ENCODE data around the gene CEP350.
"Not testable (repeated sequence)": the region's sequence is repeated elsewhere in the genome, so short reads cannot be mapped to it uniquely, and the experiment has no call there.

CEP350 gene

DNA sequence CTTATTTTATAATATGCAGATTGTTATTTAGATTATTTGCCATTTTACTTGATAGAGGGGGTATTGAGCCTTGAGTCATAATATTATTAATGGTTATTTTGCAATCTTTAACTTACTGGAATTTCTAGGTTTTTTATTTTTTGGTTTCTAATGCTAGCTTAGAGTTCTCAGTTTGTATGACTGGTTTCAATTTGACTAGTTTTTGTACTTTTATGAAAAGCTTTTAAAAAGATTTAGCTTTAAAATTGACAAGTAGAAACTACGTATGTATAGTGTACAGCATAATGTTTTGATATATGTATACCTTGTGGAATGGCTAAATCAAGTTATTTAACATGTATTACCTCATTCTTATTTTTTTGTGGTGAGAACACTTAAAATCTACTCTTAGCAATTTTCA lies 41.5 kb downstream of the CEP350 start:
- DNase-seq, result no peak

DNA sequence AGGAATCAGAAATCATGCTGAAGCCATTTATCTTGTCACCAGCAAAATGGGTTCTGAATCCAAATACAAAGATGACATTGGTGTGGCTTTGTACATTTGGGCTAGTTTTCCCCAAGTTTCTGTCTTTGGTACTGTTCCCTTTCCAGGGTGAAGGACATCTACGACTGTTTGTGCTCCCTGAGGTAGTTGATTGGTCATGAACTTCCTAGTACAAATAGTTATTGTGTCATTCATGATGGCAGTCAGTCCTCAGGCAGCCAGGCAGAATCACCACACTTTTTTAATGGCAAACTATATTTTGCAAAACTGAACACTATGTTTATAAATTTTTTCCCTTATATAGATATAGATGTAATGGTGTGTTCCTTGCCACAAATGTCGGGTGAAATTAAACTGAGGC lies 46.0 kb downstream of the CEP350 start:
- DNase-seq, result no peak

DNA sequence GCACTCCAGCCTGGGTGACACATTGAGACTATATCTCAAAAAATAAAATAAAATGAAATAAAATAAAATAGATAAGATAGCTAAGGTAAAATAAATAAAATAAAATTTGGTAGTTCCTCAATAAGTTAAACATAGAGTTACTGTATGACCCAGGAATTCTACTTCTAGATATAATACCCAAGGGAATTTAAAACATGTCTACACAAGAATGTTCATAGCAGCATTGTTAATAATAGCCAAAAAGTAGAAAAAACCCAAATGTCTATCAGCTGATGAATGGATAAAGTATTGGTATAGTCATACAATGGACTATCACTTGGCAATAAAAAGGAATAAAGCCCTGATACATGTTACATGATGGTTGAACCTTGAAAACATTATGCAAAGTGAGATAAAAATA lies 47.8 kb downstream of the CEP350 start:
- no peak for DNase-seq

DNA sequence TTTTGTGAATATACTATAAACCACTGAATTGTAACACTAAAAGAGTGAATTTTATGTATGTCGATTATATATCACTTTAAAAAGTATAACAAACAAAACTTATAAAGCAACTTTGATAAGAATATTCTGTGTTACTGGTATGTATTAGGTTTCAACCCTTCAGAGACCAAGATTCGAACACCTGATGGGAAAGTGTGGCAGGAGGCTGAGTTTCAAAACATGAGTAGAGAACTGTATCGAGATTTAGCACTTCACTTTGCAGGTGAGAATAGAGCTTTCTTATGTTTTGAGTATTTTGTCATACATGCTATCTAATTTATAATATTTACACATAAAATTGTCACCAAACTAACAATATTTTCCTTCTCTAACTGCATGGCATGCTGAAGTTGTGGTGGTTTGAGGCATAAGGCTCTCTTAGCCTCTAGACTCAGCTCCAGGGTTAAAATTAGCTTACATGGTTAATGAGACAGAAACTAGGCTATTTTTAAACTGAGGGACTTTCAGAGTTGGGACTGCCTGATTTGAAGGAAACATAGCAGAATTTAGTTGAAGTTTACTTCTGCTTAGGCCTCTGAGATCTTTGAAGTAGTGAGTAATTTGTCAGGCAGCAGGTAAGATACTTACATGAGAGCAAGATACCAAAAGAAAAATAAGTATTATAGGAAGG lies 48.6 kb downstream of the CEP350 start:
- no peak for DNase-seq

DNA sequence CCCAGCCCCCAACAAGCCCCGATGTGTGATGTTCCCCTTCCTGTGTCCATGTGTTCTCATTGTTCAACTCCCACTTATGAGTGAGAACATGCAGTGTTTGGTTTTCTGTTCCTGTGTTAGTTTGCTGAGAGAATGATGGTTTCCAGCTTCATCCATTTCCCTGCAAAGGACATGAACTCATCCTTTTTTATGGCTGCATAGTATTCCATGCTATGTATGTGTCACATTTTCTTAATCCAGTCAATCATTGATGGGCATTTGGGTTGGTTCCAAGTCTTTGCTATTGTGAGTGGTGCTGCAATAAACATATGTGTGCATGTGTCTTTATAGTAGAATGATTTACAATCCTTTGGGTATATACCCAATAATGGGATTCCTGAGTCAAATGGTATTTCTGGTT lies 52.2 kb downstream of the CEP350 start:
- not testable (repeated sequence) for DNase-seq

DNA sequence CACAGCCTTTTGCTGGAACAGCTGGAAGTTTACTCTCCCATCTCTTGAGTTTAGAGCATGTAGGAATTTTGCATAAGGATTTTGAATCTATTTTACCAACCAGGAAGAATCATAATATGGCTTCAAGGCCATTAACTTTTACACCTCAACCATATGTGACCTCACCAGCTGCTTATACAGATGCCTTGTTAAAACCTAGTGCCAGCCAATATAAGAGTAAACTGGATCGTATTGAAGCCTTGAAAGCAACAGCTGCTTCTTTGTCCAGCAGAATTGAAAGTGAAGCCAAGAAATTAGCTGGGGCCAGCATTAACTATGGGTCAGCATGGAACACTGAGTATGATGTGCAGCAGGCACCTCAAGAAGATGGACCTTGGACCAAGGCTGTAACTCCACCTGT lies 65.4 kb downstream of the CEP350 start:
- DNase-seq, result no peak

DNA sequence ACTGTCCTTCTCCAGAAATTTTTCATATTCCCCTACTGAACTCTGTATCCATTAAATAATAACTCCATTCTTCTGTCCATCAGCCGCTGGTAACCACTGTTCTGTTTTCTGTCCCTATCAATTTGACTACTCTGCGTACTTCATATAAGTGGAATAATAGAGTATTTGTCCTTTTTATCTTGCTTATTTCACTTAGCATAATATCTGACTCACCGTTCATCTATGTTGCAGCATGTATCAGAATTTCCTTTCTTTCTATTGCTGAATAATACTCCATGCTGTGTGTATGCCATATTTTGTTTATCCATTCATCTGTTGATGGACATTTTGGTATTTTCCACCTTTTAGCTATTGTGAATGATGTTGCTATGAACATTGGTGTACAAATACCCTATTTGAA lies 71.9 kb downstream of the CEP350 start:
- no peak for DNase-seq

DNA sequence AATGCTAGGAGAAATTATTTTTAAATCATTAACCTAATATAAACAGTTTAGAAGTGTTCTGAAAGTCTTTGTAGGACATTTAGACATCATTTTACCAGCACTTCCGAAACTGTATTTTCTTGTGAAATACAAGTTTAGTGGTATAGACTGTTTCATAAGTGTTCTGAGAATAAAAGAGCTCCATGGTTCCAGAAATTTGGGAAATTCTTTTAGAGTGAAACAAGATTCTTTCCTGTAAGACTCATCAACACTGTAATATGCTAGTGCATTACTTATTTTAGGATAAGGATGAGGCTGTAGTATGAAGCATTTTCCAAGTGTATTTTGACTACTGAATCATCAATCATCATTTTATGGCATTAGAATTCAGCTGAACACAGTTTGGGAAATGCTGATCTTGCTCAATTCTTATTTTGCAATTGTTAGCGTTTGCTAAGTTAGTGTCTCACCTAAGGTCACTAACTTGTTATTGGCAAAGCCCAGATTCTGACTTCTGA lies 73.4 kb downstream of the CEP350 start:
- no peak for DNase-seq

DNA sequence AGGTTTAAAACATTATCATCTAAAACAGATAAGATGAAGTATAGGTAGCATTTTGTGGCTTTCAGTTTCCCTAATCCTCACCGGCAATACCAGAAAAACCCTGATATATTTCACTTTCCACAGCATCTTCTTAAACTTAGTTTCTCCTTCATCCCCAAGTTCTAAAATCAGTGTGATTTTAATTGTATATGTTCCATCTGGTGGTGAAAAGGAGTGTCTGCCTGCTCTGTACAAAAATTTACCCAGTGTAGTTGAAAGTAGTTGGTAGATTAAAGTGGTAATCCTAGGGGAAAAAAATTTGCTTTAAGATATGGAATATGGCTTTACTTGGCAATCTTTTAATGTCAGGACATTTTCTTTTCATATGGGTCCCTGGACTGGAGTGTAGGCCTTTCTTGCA lies 74.3 kb downstream of the CEP350 start:
- no peak for DNase-seq

DNA sequence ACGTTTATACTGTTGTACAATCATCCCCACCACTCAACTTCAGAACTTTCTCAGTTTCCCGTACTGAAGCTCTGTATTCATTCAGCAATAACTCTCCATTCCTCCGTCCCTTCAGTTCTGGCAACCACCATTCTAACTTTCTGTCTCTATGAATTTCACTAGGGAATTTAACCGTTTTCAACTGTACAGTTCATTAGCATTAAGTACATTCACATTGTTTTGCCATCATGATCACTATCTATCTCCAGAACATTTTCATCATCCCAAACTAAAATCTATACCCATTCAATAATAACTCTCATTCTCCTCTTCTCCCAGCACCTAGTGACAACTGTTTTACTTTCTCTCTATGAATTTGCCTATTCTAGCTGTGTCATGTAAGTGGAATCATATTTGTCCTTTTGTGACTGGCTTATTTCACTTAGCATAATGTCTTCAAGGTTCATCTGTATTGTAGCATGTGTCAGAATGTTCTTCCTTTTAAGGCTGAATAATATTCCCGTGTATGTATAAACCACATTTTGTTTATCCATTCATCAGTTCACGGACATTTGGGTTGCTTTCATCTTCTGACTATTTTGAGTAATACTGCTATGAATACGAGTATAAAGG lies 75.0 kb downstream of the CEP350 start:
- DNase-seq, result peak; percentile 7

DNA sequence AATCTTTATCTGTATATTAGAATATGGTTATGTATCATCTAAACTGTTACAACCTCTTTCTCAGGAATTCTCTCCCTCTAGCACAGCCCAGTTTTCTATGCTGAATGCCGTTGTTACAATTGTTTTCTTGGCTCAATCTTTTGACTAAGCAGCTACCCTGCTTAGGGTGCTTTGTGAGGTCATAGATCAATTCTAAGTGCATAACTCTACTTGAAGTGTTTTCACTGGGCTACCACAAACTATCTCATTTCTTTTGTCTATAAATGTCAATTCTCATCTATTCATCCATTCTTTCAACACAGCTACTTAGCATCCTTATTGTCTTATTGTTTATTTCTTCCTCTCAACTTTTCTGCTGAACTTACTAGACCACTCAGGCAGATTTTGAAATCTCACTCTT lies 77.1 kb downstream of the CEP350 start:
- DNase-seq, result no peak

DNA sequence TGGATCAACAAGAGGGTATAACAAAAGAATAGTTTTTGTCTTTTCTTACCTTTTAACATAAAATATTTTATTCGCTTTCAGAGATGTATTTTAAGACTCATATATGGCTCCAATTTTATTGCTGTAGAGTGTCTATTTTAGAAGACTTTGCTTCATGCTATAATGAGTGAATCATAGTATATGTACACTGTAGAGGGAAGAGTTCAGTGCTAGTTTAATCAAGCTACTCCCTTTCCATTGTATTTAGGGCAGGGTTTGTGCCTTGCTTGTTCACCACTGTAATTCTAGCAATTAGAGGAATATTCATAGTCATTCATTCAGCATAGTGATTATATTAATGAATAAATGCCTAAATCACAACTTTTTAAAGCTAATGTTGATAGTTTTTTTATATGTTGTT lies 78.8 kb downstream of the CEP350 start:
- DNase-seq, result no peak

DNA sequence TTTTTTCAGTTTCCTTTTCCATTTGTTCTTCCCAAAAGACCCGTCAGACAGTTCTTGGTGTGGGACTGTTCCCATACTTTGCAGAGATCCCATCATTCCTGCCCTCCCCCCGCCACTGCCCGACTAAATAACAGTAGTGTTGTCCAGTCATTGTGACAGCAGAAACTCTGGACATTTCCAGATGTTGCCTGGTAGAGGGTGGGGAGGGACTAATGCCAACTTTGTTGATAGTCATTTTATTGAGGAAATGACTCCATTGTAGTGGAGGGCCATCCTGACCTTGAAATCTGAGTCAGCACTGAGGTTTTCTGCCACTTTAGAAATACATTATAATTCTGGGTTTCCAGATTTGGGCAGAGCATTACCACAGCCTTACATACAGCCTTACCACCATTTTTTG lies 85.4 kb downstream of the CEP350 start:
- no peak for DNase-seq

DNA sequence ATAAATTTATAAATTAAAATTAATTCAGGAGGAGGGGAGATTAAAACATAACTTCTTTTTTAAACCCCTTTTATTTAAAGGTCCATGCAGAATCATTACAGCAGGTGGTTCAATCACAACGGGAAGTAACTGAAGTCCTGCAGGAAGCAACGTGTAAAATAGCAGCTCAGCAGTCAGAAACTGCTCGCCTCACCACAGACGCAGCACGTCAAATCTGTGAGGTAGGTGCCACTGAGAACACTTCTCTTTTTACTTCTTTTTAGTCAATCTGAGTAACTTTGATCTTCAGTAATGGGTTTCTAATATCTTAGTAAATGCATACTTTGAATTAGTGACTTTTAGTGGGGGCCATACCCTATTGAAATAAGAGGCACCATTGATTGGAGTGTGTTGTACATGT lies 87.0 kb downstream of the CEP350 start:
- no peak for DNase-seq

DNA sequence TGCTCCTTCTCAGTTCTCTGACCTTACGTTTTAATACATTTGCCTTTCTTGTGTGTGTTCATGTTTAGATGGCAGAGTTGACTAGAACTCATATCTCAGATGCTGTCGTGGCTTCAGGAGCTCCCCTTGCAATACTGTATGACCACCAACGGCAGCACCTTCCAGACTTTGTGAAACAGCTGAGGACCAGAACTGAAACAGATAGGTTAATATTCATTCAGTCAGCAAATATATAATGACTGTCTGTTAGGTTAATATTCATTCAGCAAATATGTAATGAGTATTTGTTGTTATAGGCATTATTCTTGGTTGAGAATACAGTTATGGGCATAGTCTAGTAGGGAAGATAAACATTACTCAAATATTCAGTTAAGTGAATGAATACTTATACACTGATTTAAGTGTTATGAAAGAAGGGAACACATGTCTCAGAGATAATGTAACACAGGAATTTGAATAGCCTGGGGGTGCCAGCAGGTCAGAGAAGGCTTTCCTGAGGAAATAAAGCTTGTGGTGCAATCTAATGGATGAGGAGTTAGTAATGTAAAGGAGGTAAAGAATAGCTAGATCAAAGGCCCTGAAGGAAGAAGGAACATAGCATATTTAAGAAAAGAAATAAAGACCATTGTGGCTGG lies 88.5 kb downstream of the CEP350 start:
- no peak for DNase-seq

DNA sequence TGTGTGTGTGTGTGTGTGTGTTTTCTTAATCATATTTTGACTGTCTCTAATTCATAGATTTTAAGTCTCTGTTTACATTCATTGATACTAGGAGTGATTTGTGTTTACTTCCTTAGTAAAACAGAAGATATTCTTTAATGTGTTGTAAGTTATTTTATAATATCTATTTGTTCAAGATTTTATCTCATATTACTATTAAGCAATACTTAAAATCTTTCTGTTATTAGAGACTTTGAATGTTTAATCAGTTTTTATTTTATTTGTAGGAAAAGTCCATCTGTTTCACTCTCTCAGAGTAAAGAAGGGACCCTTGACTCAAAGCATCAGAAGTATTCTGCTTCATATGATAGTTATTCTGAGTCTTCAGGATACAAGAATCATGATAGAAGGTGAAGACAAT lies 89.2 kb downstream of the CEP350 start:
- no peak for DNase-seq

DNA sequence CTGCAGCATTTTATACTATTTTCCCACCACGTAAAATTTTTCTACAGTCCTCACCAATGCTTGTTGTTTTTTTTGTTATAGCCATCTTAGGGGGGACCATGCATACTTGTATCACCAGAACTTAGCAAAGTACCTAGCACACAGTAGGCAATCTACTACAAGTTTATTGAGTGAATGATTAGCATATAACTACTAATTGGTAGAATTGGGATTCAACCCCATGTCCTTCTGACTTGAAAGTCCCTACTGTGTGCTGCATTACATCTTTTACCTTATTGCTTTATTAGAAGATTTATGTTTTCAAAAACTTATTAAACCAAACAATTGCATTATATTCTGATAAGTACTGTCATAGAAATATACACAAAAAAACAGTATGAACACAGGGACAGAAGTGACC lies 92.1 kb downstream of the CEP350 start:
- DNase-seq, result no peak

DNA sequence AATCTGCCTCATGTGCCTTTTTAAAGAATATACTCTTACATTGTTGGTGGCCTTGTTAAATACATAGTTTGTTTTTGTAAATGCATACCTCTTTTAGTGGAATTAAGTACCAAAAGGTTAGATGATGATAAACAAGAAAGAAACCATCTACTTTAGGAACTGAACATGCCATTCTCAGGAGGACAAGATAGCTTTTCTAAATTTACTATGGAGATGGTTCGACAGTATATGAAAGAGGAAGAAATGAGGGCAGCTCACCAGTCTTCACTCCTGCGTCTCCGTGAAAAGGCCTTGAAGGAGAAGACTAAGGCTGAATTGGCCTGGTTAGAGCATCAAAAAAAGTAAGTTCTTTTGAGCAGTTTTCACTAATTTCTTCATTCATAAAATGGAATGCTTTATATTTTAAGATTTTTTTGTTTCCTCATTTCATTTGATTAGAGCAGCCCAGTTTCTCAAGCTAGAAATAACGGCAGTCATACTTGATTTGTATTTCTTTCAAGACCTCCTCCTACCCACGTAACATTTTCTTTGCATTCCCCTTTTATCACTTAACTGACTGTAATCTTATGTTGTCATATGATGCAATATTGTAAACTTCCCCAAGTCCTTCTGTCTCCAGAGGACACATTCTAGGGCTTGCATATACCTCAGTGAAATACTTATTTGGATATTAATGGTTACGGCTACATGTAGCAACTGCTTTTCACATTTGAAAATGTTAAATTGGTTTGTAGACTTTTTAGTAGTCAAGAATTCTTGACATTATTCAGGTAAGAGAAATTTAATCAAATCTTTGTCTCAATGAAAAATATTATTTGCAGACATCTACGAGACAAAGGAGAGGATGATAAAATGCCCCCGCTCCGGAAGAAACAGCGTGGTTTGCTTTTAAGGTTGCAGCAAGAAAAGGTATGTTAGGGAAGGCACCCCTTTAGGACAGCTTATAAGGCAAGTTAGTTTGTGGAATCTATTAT lies 99.3 kb downstream of the CEP350 start:
- DNase-seq, result no peak

DNA sequence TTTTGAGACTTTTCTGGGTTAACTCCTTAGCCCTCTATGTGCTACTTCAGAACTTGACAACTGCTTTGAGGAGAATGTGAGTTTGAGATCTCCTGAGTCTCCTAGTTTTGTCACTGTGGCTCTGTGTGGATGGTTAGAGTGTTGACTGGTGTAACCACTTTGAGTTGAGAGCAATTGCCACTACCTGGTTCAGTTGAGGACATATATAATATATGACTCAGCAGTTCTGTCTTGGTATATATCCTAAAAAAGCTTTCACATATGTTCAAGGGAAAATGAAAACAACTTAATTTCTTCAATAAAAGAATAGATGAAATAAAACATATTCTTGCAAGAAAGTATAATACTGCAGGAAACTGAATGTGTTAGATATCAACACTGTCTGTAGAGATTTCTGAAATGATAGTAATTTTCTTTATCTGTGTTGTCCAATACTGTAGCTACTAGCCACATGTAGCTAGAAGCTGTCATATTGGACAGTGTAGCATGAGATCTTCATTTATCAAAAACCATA lies 103.3 kb downstream of the CEP350 start:
- peak; percentile 8 for DNase-seq

DNA sequence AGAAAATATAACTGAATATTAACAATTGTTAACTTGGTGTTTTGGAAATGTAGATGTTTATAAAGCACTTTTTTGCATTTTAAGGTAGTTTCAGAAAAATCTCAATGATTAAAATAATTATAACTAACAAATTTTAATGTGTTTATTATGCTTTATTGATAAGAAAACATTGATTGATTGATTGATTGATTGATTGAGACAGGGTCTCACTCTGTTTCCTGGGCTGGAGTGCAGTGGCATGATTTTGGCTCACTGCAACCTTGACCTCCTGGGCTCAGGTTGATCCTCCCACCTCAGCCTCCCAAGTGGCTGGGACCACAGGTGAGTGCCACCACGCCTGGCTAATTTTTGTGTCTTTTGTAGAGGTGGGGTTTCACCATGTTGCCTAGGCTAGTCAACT lies 106.4 kb downstream of the CEP350 start:
- no peak for DNase-seq

DNA sequence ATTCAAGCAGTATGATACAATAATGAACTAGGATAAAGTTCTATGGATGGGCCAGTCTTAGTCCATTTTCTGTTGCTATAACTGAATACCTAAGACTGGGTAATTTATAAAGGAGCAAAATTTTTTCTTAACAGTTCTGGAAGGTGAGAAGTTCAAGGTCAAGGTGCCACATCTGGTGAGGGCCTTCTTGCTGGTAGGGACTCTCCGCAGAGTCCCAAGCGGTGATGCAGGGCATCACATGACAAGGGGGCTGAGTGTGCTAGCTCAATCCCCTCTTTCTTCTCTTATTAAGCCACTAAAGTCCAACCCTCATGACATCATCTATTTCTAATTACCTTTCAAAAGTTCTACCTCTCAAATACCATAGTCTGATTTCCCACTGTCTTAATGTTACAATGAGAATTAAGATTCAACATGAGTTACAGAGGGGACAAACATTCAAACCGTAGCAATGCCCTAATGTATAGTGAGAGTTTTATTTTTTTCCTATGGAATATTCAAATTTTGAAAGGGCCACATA lies 107.9 kb downstream of the CEP350 start:
- DNase-seq, result no peak

DNA sequence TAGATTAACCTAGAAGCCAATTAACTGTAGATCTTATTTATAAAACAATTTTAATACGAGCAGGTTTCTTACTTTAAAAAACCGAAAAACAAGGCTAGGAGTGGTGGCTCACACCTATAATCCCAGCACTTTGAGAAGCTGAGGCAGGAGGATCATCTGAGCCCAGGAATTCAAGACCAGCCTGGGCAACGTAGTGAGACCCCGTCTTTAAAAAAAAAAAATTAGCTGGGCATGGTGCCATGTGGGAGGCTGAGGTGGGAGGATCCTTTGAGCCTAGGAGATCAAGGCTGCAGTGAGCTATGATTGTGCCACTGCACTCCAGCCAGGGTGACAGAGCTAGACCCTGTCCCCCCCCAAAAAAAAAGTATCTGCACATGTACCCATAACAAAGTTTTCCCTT lies 110.8 kb downstream of the CEP350 start:
- no peak for DNase-seq

DNA sequence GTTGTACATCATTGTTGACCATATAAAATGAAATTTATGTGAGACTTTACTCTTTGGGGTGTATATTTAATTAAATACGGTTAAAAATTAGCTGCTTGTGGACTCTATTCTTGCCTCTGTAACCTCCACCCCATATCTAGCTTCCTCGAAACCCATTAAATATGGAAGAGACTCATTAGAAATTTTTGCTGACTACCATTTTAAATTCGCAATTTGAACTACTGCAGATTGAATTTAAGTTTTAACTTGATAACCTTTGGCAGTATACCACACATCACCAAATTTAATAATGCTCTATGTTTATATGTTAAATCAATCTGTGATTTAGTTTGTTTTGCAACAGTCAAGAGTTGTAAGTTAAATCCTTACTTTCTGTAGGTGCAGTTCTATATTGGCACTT lies 111.5 kb downstream of the CEP350 start:
- DNase-seq, result no peak
